Skeletal muscle tissue (tissue), 4 donors: ENCODE data around the gene CDH4. TPM values are rescaled to one million over a fixed set of nuclear protein-coding genes. Genes with fewer than 3 reads are reported as not detected.

ENCODE experiments used
- H3K27ac ChIP-seq: one replicate; pipeline ENCODE4 v1.7.0; 2013; ENCODE audit warnings: mild to moderate bottlenecking, low read depth, low read length, inconsistent platforms
- H3K27me3 ChIP-seq, 3 donors: one replicate each; pipeline ENCODE4 v1.7.0; 2013; ENCODE audit warnings: low read length in 3 of 3; ENCODE audit not compliant: control insufficient read depth in 3 of 3, insufficient read depth in 3 of 3
- H3K36me3 ChIP-seq, 3 donors: one replicate each; pipeline ENCODE4 v1.7.0; 2013; ENCODE audit warnings: low read length in 3 of 3; ENCODE audit not compliant: control insufficient read depth in 3 of 3, insufficient read depth in 3 of 3
- H3K4me1 ChIP-seq, 3 donors: one replicate each; pipeline ENCODE4 v1.7.0; 2013; ENCODE audit warnings: low read length in 3 of 3, mild to moderate bottlenecking in 3 of 3; ENCODE audit not compliant: control insufficient read depth in 3 of 3, insufficient read depth in 3 of 3
- H3K4me3 ChIP-seq, 3 donors: one replicate each; pipeline ENCODE4 v1.7.0; 2013; ENCODE audit warnings: low read length in 3 of 3
- H3K9ac ChIP-seq, 3 donors: one replicate each; pipeline ENCODE4 v1.7.0; 2013; ENCODE audit warnings: low read length in 3 of 3, mild to moderate bottlenecking in 3 of 3, moderate library complexity in 2 of 3, low read depth in 1 of 3
- H3K9me3 ChIP-seq, 3 donors: one replicate each; pipeline ENCODE4 v1.7.0; 2013; ENCODE audit warnings: low read length in 3 of 3; ENCODE audit not compliant: control insufficient read depth in 3 of 3
- total RNA-seq: library from RNA; depleted of rRNA; stranded (reverse); fragments of >200 nt; gene quantifications from one replicate; pipeline ENCODE4 v1.2.3, GENCODE V29; 2014
- donor health status: Osteomylitis.

Gene CDH4
- total RNA-seq, 1 donor from 2014 or later: 0.52 TPM

GRCh38 chr20:61815176-61815575 lies 563.1 kb downstream of the CDH4 start:
- Histone ChIP-seq H3K4me1 (no peaks in the 10 kb centered on the region), H3K9ac (no peak overlapping the region), H3K27me3 (peaks cover 0 to 11% (median 5%) of the 10 kb centered on the region in 3 donors), H3K4me3 (no peak overlapping the region), H3K36me3 (no peaks in the 10 kb centered on the region), H3K9me3 (no peaks in the 10 kb centered on the region), H3K27ac (no peak overlapping the region)

- H3K9ac ChIP-seq: no peak overlapping the region
- H3K36me3 ChIP-seq: no peaks in the 10 kb centered on the region
- no peaks in the 10 kb centered on the region for H3K4me1 ChIP-seq
- H3K4me3 ChIP-seq: no peak overlapping the region
- H3K9me3 ChIP-seq: no peaks in the 10 kb centered on the region
- H3K27me3 ChIP-seq: peaks cover 0 to 15% (median 5%) of the 10 kb centered on the region in 3 donors
- H3K27ac ChIP-seq: no peak overlapping the region
These were observed 563.6 kb downstream of the CDH4 start for GRCh38 chr20:61815678-61816077.

- Histone ChIP-seq H3K4me3 (no peak overlapping the region), H3K27me3 (peaks cover 0 to 15% (median 5%) of the 10 kb centered on the region in 3 donors), H3K36me3 (no peaks in the 10 kb centered on the region), H3K4me1 (no peaks in the 10 kb centered on the region), H3K9me3 (no peaks in the 10 kb centered on the region), H3K9ac (no peak overlapping the region), H3K27ac (no peak overlapping the region)
These were observed 564.8 kb downstream of the CDH4 start for GRCh38 chr20:61816606-61817460.

GRCh38 chr20:61817575-61817974 lies 565.5 kb downstream of the CDH4 start:
- H3K27ac ChIP-seq: no peak overlapping the region
- H3K4me1 ChIP-seq: no peaks in the 10 kb centered on the region
- H3K4me3 ChIP-seq: no peak overlapping the region
- no peaks in the 10 kb centered on the region for H3K9me3 ChIP-seq
- H3K9ac ChIP-seq: no peak overlapping the region
- H3K27me3 ChIP-seq: peaks cover 0 to 12% (median 5%) of the 10 kb centered on the region in 3 donors
- no peaks in the 10 kb centered on the region for H3K36me3 ChIP-seq

GRCh38 chr20:61818746-61819573 lies 566.9 kb downstream of the CDH4 start:
- H3K9ac ChIP-seq: no peak overlapping the region
- H3K4me1 ChIP-seq: no peaks in the 10 kb centered on the region
- no peaks in the 10 kb centered on the region for H3K36me3 ChIP-seq
- H3K27ac ChIP-seq: no peak overlapping the region
- H3K27me3 ChIP-seq: peaks cover 0 to 6% (median 5%) of the 10 kb centered on the region in 3 donors
- no peak overlapping the region for H3K4me3 ChIP-seq
- no peaks in the 10 kb centered on the region for H3K9me3 ChIP-seq

- H3K27ac ChIP-seq: no peak overlapping the region
- no peaks in the 10 kb centered on the region for H3K9me3 ChIP-seq
- no peak overlapping the region for H3K9ac ChIP-seq
- no peaks in the 10 kb centered on the region for H3K4me1 ChIP-seq
- H3K4me3 ChIP-seq: no peak overlapping the region
- H3K27me3 ChIP-seq: peaks cover 0 to 6% (median 3%) of the 10 kb centered on the region in 3 donors
- H3K36me3 ChIP-seq: no peaks in the 10 kb centered on the region
These were observed 567.4 kb downstream of the CDH4 start for GRCh38 chr20:61819574-61819846.

- no peaks in the 10 kb centered on the region for H3K36me3 ChIP-seq
- no peaks in the 10 kb centered on the region for H3K4me1 ChIP-seq
- H3K9me3 ChIP-seq: no peaks in the 10 kb centered on the region
- no peak overlapping the region for H3K27ac ChIP-seq
- peaks cover 0 to 6% (median 0%) of the 10 kb centered on the region in 3 donors for H3K27me3 ChIP-seq
- H3K4me3 ChIP-seq: no peak overlapping the region
- no peak overlapping the region for H3K9ac ChIP-seq
These were observed 568.1 kb downstream of the CDH4 start for GRCh38 chr20:61819921-61820825.

GRCh38 chr20:61821735-61822134 lies 569.7 kb downstream of the CDH4 start:
- Histone ChIP-seq H3K27ac (no peak overlapping the region), H3K4me3 (no peak overlapping the region), H3K9me3 (no peaks in the 10 kb centered on the region), H3K27me3 (peaks cover 0 to 6% (median 0%) of the 10 kb centered on the region in 3 donors), H3K4me1 (no peaks in the 10 kb centered on the region), H3K36me3 (no peaks in the 10 kb centered on the region), H3K9ac (no peak overlapping the region)

- Histone ChIP-seq H3K9me3 (no peaks in the 10 kb centered on the region), H3K9ac (no peak overlapping the region), H3K27me3 (peaks cover 0 to 6% (median 0%) of the 10 kb centered on the region in 3 donors), H3K4me1 (no peaks in the 10 kb centered on the region), H3K27ac (no peak overlapping the region), H3K4me3 (no peak overlapping the region), H3K36me3 (no peaks in the 10 kb centered on the region)
These were observed 570.3 kb downstream of the CDH4 start for GRCh38 chr20:61822396-61822795.
